GM23248 (cell line): ENCODE results near the gene CLCA1. TPM values are rescaled to one million over a fixed set of nuclear protein-coding genes. Genes with fewer than 3 reads are reported as not detected.

ENCODE experiments used
- DNase-seq: peaks from one replicate; pipeline ENCODE4 v3.0.0-alpha.2; 2015
- H2AFZ ChIP-seq: fragments of 200-600 bp; sonication (generic); 2 replicates; pipeline ENCODE4 v1.6.1; 2016; ENCODE audit warnings: antibody characterized with exemption
- H3F3A ChIP-seq: fragments of 200-600 bp; sonication (generic); 2 replicates; pipeline ENCODE4 v1.6.1; 2016; ENCODE audit warnings: mild to moderate bottlenecking, antibody characterized with exemption, mixed run types; ENCODE audit not compliant: insufficient read depth
- H3K27ac ChIP-seq: fragments of 200-600 bp; sonication (generic); 2 replicates; pipeline ENCODE4 v1.5.1; 2016; ENCODE audit warnings: mild to moderate bottlenecking
- H3K27me3 ChIP-seq: fragments of 200-600 bp; sonication (generic); replicated peaks from 2 replicates; pipeline ENCODE4 v1.6.1; 2016; ENCODE audit warnings: mild to moderate bottlenecking; ENCODE audit not compliant: insufficient read depth
- H3K36me3 ChIP-seq: fragments of 200-600 bp; sonication (generic); 2 replicates; pipeline ENCODE4 v1.6.1; 2016; ENCODE audit warnings: low read depth, mild to moderate bottlenecking
- H3K4me1 ChIP-seq: fragments of 200-600 bp; sonication (generic); 2 replicates; pipeline ENCODE4 v1.6.1; 2016; ENCODE audit warnings: mild to moderate bottlenecking; ENCODE audit not compliant: insufficient read depth
- H3K4me2 ChIP-seq: fragments of 200-600 bp; sonication (generic); one replicate; pipeline ENCODE4 v1.6.1; 2016; ENCODE audit warnings: mild to moderate bottlenecking; ENCODE audit not compliant: unreplicated experiment
- H3K4me3 ChIP-seq: fragments of 200-600 bp; sonication (generic); 2 replicates; pipeline ENCODE4 v1.5.1; 2016; ENCODE audit warnings: mild to moderate bottlenecking
- H3K79me2 ChIP-seq: fragments of 200-600 bp; sonication (generic); 2 replicates; pipeline ENCODE4 v1.6.1; 2016; ENCODE audit warnings: mild to moderate bottlenecking; ENCODE audit not compliant: insufficient read depth
- H3K9ac ChIP-seq: fragments of 200-600 bp; sonication (generic); 2 replicates; pipeline ENCODE4 v1.6.1; 2016; ENCODE audit warnings: mild to moderate bottlenecking
- H3K9me2 ChIP-seq: fragments of 200-600 bp; sonication (generic); 2 replicates; pipeline ENCODE4 v1.6.1; 2016; ENCODE audit warnings: mixed run types, mild to moderate bottlenecking, moderate library complexity; ENCODE audit not compliant: insufficient read depth
- H3K9me3 ChIP-seq: fragments of 200-600 bp; sonication (generic); one replicate; pipeline ENCODE4 v1.6.1; 2017; ENCODE audit warnings: low read depth
- H4K20me1 ChIP-seq: fragments of 200-600 bp; sonication (generic); 2 replicates; pipeline ENCODE4 v1.6.0; 2016; ENCODE audit not compliant: insufficient read depth
- EZH2 ChIP-seq: fragments of 200-600 bp; sonication (generic); IDR thresholded peaks from 2 replicates; pipeline ENCODE4 v1.6.1; 2018; ENCODE audit warnings: antibody characterized with exemption, mild to moderate bottlenecking; ENCODE audit not compliant: insufficient read depth, poor library complexity, severe bottlenecking
- EZH2phosphoT487 ChIP-seq: fragments of 200-600 bp; sonication (generic); IDR thresholded peaks from 2 replicates; pipeline ENCODE4 v1.6.1; 2018; ENCODE audit warnings: antibody characterized with exemption, moderate library complexity, mild to moderate bottlenecking, low read depth; ENCODE audit not compliant: insufficient read depth
- WGBS, 2 experiments: methylation state at CpG; one replicate each; pipeline ENCODE4 v1.1.6; 2015 to 2017; ENCODE audit warnings: low lambda C conversion rate in 2 of 2, low coverage in 1 of 2; ENCODE audit errors: missing lambda C conversion rate in 2 of 2; 5-methylcytosine and 5-hydroxymethylcytosine counted together
- in situ Hi-C: fragments of 300-500 bp; cut with MboI; formaldehyde crosslinking; loops from 2 replicates; pipeline ENCODE4 v1.15.0; 2020
- polyA plus RNA-seq: library from polyadenylated mRNA; unstranded; fragments of >200 nt; fragmentation: Nextera tagmentation; extraction: Ambion mirVana; gene quantifications from 2 replicates; pipeline ENCODE4 v1.2.1, GENCODE V29; 2016
- total RNA-seq: library from RNA; depleted of rRNA; stranded (reverse); fragments of >200 nt; shearing (Covaris generic); gene quantifications from 2 replicates; pipeline ENCODE4 v1.2.3, GENCODE V29; 2014

CLCA1 gene
- total and polyA plus RNA-seq, 2 experiments from 2014 or later: not detected

DNA sequence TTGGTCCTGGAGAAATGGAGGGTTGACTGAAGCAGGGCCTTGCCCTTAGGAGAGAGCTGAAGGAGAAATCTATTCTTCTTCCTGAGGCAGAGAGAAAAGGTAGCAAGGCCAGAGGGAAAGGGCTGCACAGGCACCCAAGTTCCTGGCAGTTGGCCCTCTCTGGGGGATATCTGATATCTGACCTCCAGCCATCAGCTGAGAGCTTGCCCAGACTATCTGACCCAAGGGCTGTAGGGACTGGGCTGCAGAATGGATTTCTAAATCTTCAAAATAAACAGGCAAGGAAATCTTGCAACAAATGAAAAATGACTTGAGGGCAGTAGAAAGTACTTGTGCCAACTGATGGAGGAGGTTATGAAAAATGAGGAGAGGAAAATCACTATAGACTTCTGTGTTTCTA lies 45.3 kb upstream of the CLCA1 start:
- H3K36me3 ChIP-seq: no peaks in the 10 kb centered on the region

GRCh38 chr1:86423873-86424272 lies 44.9 kb upstream of the CLCA1 start, which contains the start of gene CLCA2:
Gene CLCA2, plus strand, starts transcription at chr1:86424171. Its CDS starts 77 bp downstream, at chr1:86424248.
- Histone ChIP-seq H3K9me3 (no peaks in the 10 kb centered on the region), H3K4me2 (no peak within 1 kb of the TSS), H3K27ac (no peak within 1 kb of the TSS), H3K4me1 (peaks cover 9% of the 10 kb centered on the region), H3K9me2 (no peaks in the 10 kb centered on the region; the same call in 1 of the 2 replicates), H2AFZ (0 out of 2 replicates have a peak within 1 kb of the TSS, but pooled peaks have one; percentile 35), H3K4me3 (no peak within 1 kb of the TSS), H3K27me3 (no peaks in the 10 kb centered on the region), H3K36me3 (no peaks in the 10 kb centered on the region), H4K20me1 (no peaks in the 10 kb centered on the region), H3K79me2 (no peaks in the 10 kb centered on the region), H3K9ac (no peak within 1 kb of the TSS), H3F3A (peaks cover 7% of the 10 kb centered on the region)
- no peak for DNase-seq
- in situ Hi-C loops: no loop called here
- TF ChIP-seq EZH2phosphoT487 (no peak), EZH2 (no peak)

More for the DNA sequence above, 45.3 kb upstream of the CLCA1 start:
- Histone ChIP-seq H3F3A (peaks cover 3% of the 10 kb centered on the region; the same call in 1 of the 2 replicates), H4K20me1 (no peaks in the 10 kb centered on the region), H3K4me2 (no peak overlapping the region), H3K9ac (no peak overlapping the region), H3K27me3 (no peaks in the 10 kb centered on the region), H2AFZ (0 out of 2 replicates have a peak overlapping the region, but pooled peaks have one; percentile 35), H3K4me3 (no peak overlapping the region), H3K9me3 (no peaks in the 10 kb centered on the region), H3K79me2 (no peaks in the 10 kb centered on the region), H3K4me1 (peaks cover 7% of the 10 kb centered on the region), H3K27ac (no peak overlapping the region), H3K9me2 (no peaks in the 10 kb centered on the region; the same call in 1 of the 2 replicates)
- TF ChIP-seq EZH2phosphoT487 (no peak), EZH2 (no peak)
- no peak for DNase-seq
- in situ Hi-C loops: no loop called here

GRCh38 chr1:86429122-86429725 lies 39.5 kb upstream of the CLCA1 start:
- 78% methylated on average over 7 of the region's 7 CpGs for whole genome bisulfite sequencing, 2 experiments
- H3K27me3 ChIP-seq: no peaks in the 10 kb centered on the region
- peak overlapping the region; percentile 84 for H3K27ac ChIP-seq
- H3K4me2 ChIP-seq: peak overlapping the region; percentile 36
- TF ChIP-seq EZH2 (no peak), EZH2phosphoT487 (no peak)
- in situ Hi-C loops: no loop called here
- no peaks in the 10 kb centered on the region; the same call in 1 of the 2 replicates for H3K9me2 ChIP-seq
- H2AFZ ChIP-seq: peak overlapping the region; percentile 72
- H3F3A ChIP-seq: peaks cover 27% of the 10 kb centered on the region
- H4K20me1 ChIP-seq: no peaks in the 10 kb centered on the region
- H3K9ac ChIP-seq: peak overlapping the region; percentile 43
- peaks cover 22% of the 10 kb centered on the region for H3K4me1 ChIP-seq
- peak; percentile 38 for DNase-seq
- no peak overlapping the region; the same call in 1 of the 2 replicates for H3K4me3 ChIP-seq
- no peaks in the 10 kb centered on the region for H3K79me2 ChIP-seq
- H3K9me3 ChIP-seq: no peaks in the 10 kb centered on the region
- no peaks in the 10 kb centered on the region for H3K36me3 ChIP-seq

DNA sequence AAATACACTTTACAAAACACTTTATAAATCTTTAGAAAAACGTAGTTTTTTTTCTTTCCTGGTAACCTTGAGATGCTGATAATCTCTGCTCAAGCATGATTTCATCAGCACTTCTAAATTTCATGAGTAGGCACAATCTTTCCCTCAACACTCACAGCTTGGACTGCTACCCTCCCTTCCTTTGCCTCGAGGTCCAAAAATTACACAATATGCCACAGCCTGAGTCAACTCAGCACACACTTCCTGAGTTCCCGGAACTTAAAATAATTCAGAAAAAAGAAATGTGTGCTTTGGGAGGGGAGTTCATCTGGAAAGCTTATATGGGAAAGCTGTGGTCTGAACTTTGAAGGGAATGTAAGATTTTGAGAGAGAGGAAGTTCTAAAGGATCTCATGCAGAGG lies 38.9 kb upstream of the CLCA1 start:
- Histone ChIP-seq H3K9me2 (no peaks in the 10 kb centered on the region; the same call in 1 of the 2 replicates), H3K27me3 (no peaks in the 10 kb centered on the region), H3K4me1 (peaks cover 22% of the 10 kb centered on the region), H3K4me2 (peak overlapping the region; percentile 36), H2AFZ (peak overlapping the region; percentile 72), H3K9me3 (no peaks in the 10 kb centered on the region), H3K9ac (peak overlapping the region; percentile 61), H3K27ac (peak overlapping the region; percentile 84), H4K20me1 (no peaks in the 10 kb centered on the region), H3K4me3 (peak overlapping the region; percentile 2; the same call in 1 of the 2 replicates), H3K79me2 (no peaks in the 10 kb centered on the region), H3K36me3 (no peaks in the 10 kb centered on the region), H3F3A (peaks cover 27% of the 10 kb centered on the region)
- in situ Hi-C loops: no loop called here
- DNase-seq: peak; percentile 96
- 0 to 3% methylated on average over 3 of the region's 3 CpGs for whole genome bisulfite sequencing, 2 experiments
- TF ChIP-seq EZH2 (no peak), EZH2phosphoT487 (no peak)

DNA sequence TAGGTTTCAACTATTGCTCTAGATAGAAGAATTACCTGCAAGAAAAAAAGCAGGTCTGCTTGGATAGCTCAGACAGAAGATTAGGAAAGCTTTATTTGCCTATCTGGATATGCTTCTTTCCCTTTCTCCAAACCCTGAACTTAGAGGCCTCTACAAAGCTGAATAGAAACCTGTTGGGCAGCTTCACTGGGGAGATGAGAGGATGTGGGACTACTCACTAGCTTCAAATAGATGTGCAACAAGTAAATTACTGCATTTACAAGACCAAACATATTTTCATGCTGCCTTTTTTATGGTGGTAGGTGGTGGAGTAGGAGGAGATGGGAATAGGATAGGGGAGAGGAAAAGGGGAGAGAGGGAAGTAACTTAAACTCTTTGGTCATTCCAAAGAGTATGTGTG lies 38.4 kb upstream of the CLCA1 start:
- TF ChIP-seq EZH2phosphoT487 (no peak), EZH2 (no peak)
- peak overlapping the region; percentile 61 for H3K9ac ChIP-seq
- peak overlapping the region; percentile 36 for H3K4me2 ChIP-seq
- in situ Hi-C loops: no loop called here
- no peaks in the 10 kb centered on the region for H4K20me1 ChIP-seq
- no peaks in the 10 kb centered on the region for H3K9me3 ChIP-seq
- peaks cover 27% of the 10 kb centered on the region for H3F3A ChIP-seq
- H3K4me1 ChIP-seq: peaks cover 22% of the 10 kb centered on the region
- no peaks in the 10 kb centered on the region for H3K36me3 ChIP-seq
- no peaks in the 10 kb centered on the region for H3K27me3 ChIP-seq
- 0 out of 2 replicates have a peak overlapping the region, but pooled peaks have one; percentile 2 for H3K4me3 ChIP-seq
- peak overlapping the region; percentile 84 for H3K27ac ChIP-seq
- DNase-seq: peak; percentile 15
- no peaks in the 10 kb centered on the region for H3K79me2 ChIP-seq
- H2AFZ ChIP-seq: peak overlapping the region; percentile 72
- H3K9me2 ChIP-seq: no peaks in the 10 kb centered on the region; the same call in 1 of the 2 replicates
